ENCODE results near the gene ZSWIM8. TPM values are rescaled to one million over a fixed set of nuclear protein-coding genes. Genes with fewer than 3 reads are reported as not detected.

ZSWIM8 gene
- polyA plus RNA-seq, 3 donors = 7.8 to 150 (median 19.2) TPM

DNA sequence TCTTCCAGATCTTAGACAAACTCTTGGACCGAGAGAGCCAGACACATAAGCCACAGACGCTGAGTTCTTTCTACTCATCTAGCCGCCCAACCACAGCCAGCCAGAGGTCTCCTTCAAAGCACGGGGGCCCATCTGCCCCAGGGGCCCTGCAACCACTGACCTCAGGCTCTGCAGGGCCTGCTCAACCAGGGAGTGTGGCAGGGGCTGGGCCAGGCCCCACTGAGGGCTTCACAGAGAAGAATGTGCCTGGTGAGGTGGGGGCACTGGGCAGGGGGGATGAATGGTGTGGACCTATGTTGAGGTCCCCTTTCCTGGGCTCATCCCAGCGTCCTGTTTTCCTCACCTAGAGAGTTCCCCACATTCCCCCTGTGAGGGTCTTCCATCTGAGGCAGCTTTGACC lies 11.4 kb downstream of the ZSWIM8 start:
- peaks cover 0 to 2% (median 0%) of the 10 kb centered on the region in 7 donors for H3K9me3 Mint-ChIP-seq
- H3K4me1 Mint-ChIP-seq = no peaks in the 10 kb centered on the region
- TF ChIP-seq, protein P1, sequence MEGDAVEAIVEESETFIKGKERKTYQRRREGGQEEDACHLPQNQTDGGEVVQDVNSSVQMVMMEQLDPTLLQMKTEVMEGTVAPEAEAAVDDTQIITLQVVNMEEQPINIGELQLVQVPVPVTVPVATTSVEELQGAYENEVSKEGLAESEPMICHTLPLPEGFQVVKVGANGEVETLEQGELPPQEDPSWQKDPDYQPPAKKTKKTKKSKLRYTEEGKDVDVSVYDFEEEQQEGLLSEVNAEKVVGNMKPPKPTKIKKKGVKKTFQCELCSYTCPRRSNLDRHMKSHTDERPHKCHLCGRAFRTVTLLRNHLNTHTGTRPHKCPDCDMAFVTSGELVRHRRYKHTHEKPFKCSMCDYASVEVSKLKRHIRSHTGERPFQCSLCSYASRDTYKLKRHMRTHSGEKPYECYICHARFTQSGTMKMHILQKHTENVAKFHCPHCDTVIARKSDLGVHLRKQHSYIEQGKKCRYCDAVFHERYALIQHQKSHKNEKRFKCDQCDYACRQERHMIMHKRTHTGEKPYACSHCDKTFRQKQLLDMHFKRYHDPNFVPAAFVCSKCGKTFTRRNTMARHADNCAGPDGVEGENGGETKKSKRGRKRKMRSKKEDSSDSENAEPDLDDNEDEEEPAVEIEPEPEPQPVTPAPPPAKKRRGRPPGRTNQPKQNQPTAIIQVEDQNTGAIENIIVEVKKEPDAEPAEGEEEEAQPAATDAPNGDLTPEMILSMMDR (IDR thresholded peaks at IDR 0.05) = no peak
- peaks cover 0 to 1% (median 0%) of the 10 kb centered on the region in 3 donors for H3K27me3 Mint-ChIP-seq (ENCODE audit: low read depth in 3 of 3)
- no peak overlapping the region for H3K4me3 Mint-ChIP-seq
- intact Hi-C loops (cut with micrococcal nuclease) = no loop called here
- no peak for DNase-seq
- 100% methylated on average over 3 of the region's 5 CpGs for WGBS (ENCODE audit: insufficient coverage)
- no peaks in the 10 kb centered on the region for H3K79me2 ChIP-seq (ENCODE audit: insufficient read depth, low read length)
- H3K4me1 ChIP-seq (ENCODE audit: control insufficient read depth in 1 of 2, insufficient read depth in 2 of 2, low read length in 2 of 2) = no peaks in the 10 kb centered on the region
- peaks cover 91 to 100% of the 10 kb centered on the region in 2 donors for H3K36me3 ChIP-seq (replicated peaks in 1 of 2; ENCODE audit: control insufficient read depth in 1 of 2, insufficient read depth in 2 of 2, low read length in 2 of 2)
- H3K4me2 ChIP-seq (replicated peaks; ENCODE audit: extremely low read depth, low read length, poor library complexity, severe bottlenecking) = no peak overlapping the region
- H3K4me3 ChIP-seq (replicated peaks in 1 of 3; ENCODE audit: low read depth in 2 of 3, low read length in 3 of 3) = no peak overlapping the region
- H3K27ac Mint-ChIP-seq = peak overlapping the region in 2 of 7 donors; percentile 20 to 35
- H3K27me3 ChIP-seq (ENCODE audit: control insufficient read depth in 2 of 2, insufficient read depth in 2 of 2, low read length in 2 of 2) = no peaks in the 10 kb centered on the region
- peaks cover 83 to 100% of the 10 kb centered on the region in 2 donors for H3K36me3 Mint-ChIP-seq
- no peak overlapping the region for H3K9ac ChIP-seq (ENCODE audit: insufficient read depth, low read length, poor library complexity, severe bottlenecking)
- no peaks in the 10 kb centered on the region for H3K9me3 ChIP-seq (replicated peaks in 1 of 2; ENCODE audit: control insufficient read depth in 1 of 2, insufficient read depth in 1 of 2, low read length in 2 of 2)
- no peak overlapping the region for H3K27ac ChIP-seq (ENCODE audit: low read depth in 1 of 2, low read length in 2 of 2)
- peaks cover 52% of the 10 kb centered on the region for H4K20me1 ChIP-seq (ENCODE audit: insufficient read depth, low read length)
- H2AFZ ChIP-seq (ENCODE audit: insufficient read depth, low read depth, low read length, poor library complexity, severe bottlenecking) = no peak overlapping the region

GRCh38 chr10:73797324-73798025 lies 12.1 kb downstream of the ZSWIM8 start:
- Histone ChIP-seq H3K4me3 (replicated peaks in 1 of 3; ENCODE audit: low read depth in 2 of 3, low read length in 3 of 3) (no peak overlapping the region), H3K79me2 (ENCODE audit: insufficient read depth, low read length) (no peaks in the 10 kb centered on the region), H3K9me3 (replicated peaks in 1 of 2; ENCODE audit: control insufficient read depth in 1 of 2, insufficient read depth in 1 of 2, low read length in 2 of 2) (no peaks in the 10 kb centered on the region), H3K4me2 (replicated peaks; ENCODE audit: extremely low read depth, low read length, poor library complexity, severe bottlenecking) (no peak overlapping the region), H3K27me3 (ENCODE audit: control insufficient read depth in 2 of 2, insufficient read depth in 2 of 2, low read length in 2 of 2) (no peaks in the 10 kb centered on the region), H4K20me1 (ENCODE audit: insufficient read depth, low read length) (peaks cover 59% of the 10 kb centered on the region), H3K36me3 (replicated peaks in 1 of 2; ENCODE audit: control insufficient read depth in 1 of 2, insufficient read depth in 2 of 2, low read length in 2 of 2) (peaks cover 91 to 100% of the 10 kb centered on the region in 2 donors), H3K4me1 (ENCODE audit: control insufficient read depth in 1 of 2, insufficient read depth in 2 of 2, low read length in 2 of 2) (no peaks in the 10 kb centered on the region), H3K9ac (ENCODE audit: insufficient read depth, low read length, poor library complexity, severe bottlenecking) (no peak overlapping the region), H3K27ac (ENCODE audit: low read depth in 1 of 2, low read length in 2 of 2) (no peak overlapping the region), H2AFZ (ENCODE audit: insufficient read depth, low read depth, low read length, poor library complexity, severe bottlenecking) (no peak overlapping the region)
- Mint-ChIP-seq H3K27ac (peak overlapping the region in 3 of 7 donors; percentile 1 to 52 (median 4)), H3K9me3 (peaks cover 0 to 2% (median 0%) of the 10 kb centered on the region in 7 donors), H3K4me1 (no peaks in the 10 kb centered on the region), H3K36me3 (peaks cover 85 to 100% of the 10 kb centered on the region in 2 donors), H3K4me3 (no peak overlapping the region), H3K27me3 (ENCODE audit: low read depth in 3 of 3) (peaks cover 0 to 1% (median 0%) of the 10 kb centered on the region in 3 donors)
- TF ChIP-seq, protein P1 (IDR thresholded peaks at IDR 0.05) = no peak
- 93% methylated on average over 11 of the region's 19 CpGs for WGBS (ENCODE audit: insufficient coverage)
- intact Hi-C loops (cut with micrococcal nuclease) = no loop called here
- no peak for DNase-seq
